Keratinocyte (primary cell): ENCODE results near the gene ST8SIA4. TPM values are rescaled to one million over a fixed set of nuclear protein-coding genes. Genes with fewer than 3 reads are reported as not detected.

ENCODE experiments used
- DNase-seq: peaks from one replicate; pipeline ENCODE4 v3.0.0-alpha.2; 2011; ENCODE audit warnings: low read depth, missing footprints, low spot score
- FAIRE-seq: peaks from 2 replicates; lab custom pipeline; 2011; peaks lifted over from hg19 to GRCh38; lab: Jason Lieb, UNC
- H2AFZ ChIP-seq: 2 replicates; pipeline ENCODE4 v1.6.0; 2012; ENCODE audit warnings: low read length, control low read depth, inconsistent platforms; ENCODE audit not compliant: control insufficient read depth
- H3K27ac ChIP-seq: 2 replicates; pipeline ENCODE4 v1.5.1; 2011; ENCODE audit warnings: low read length; ENCODE audit not compliant: control insufficient read depth, insufficient read depth
- H3K27me3 ChIP-seq: 3 replicates; pipeline ENCODE4 v1.6.0; 2011; ENCODE audit warnings: low read length; ENCODE audit not compliant: control insufficient read depth, insufficient read depth; ENCODE audit errors: extremely low read depth
- H3K36me3 ChIP-seq, 2 experiments: 2 replicates in 1 of 2; 3 replicates in 1 of 2; pipeline ENCODE4 v1.5.1; 2011; ENCODE audit warnings: low read length in 2 of 2, mild to moderate bottlenecking in 1 of 2; ENCODE audit not compliant: control insufficient read depth in 2 of 2, insufficient read depth in 2 of 2; ENCODE audit errors: extremely low read depth in 1 of 2
- H3K4me1 ChIP-seq: 3 replicates; pipeline ENCODE4 v1.5.1; 2011; ENCODE audit warnings: low read length; ENCODE audit not compliant: control insufficient read depth, insufficient read depth; ENCODE audit errors: extremely low read depth
- H3K4me2 ChIP-seq: 3 replicates; pipeline ENCODE4 v1.6.0; 2011; ENCODE audit warnings: low read depth, low read length; ENCODE audit not compliant: control insufficient read depth, insufficient read depth; ENCODE audit errors: extremely low read depth
- H3K4me3 ChIP-seq, 3 experiments: fragments of 200-600 bp in 1 of 3; sonication (generic) in 1 of 3; 2 replicates in 2 of 3; 3 replicates in 1 of 3; pipeline ENCODE4 v1.5.1; 2011 to 2016; ENCODE audit warnings: low read length in 3 of 3, mild to moderate bottlenecking in 3 of 3, control low read depth in 2 of 3, inconsistent platforms in 1 of 3, low read depth in 1 of 3, mixed read lengths in 1 of 3, mixed run types in 1 of 3, moderate library complexity in 1 of 3; ENCODE audit not compliant: control insufficient read depth in 2 of 3, insufficient read depth in 2 of 3; ENCODE audit errors: extremely low read depth in 1 of 3
- H3K79me2 ChIP-seq: 2 replicates; pipeline ENCODE4 v1.6.0; 2012; ENCODE audit warnings: low read length; ENCODE audit not compliant: control insufficient read depth, insufficient read depth
- H3K9ac ChIP-seq: 3 replicates; pipeline ENCODE4 v1.6.0; 2011; ENCODE audit warnings: low read length; ENCODE audit not compliant: control insufficient read depth, insufficient read depth; ENCODE audit errors: extremely low read depth
- H3K9me1 ChIP-seq: 3 replicates; pipeline ENCODE4 v1.6.0; 2011; ENCODE audit warnings: low read length; ENCODE audit not compliant: control insufficient read depth, insufficient read depth; ENCODE audit errors: extremely low read depth
- H3K9me3 ChIP-seq: 2 replicates; pipeline ENCODE4 v1.5.1; 2012; ENCODE audit warnings: low read depth, low read length; ENCODE audit not compliant: control insufficient read depth
- H4K20me1 ChIP-seq: 3 replicates; pipeline ENCODE4 v1.6.0; 2011; ENCODE audit warnings: low read length; ENCODE audit not compliant: control insufficient read depth, insufficient read depth; ENCODE audit errors: extremely low read depth
- EZH2 ChIP-seq: IDR thresholded peaks from one replicate; pipeline ENCODE4 v1.6.1; 2012; ENCODE audit warnings: inconsistent platforms, mild to moderate bottlenecking, low read length, moderate library complexity
- dilution Hi-C: fragments of 300-500 bp; cut with MboI; formaldehyde crosslinking; loops from one replicate; pipeline ENCODE4 v1.7.0; 2020; ENCODE audit warnings: low sequenced_read_pairs; ENCODE audit not compliant: extremely low pct_ligation_motif_present
- polyA plus RNA-seq, 5 experiments: library from polyadenylated mRNA; depleted of rRNA in 3 of 5; stranded (reverse) in 3 of 5; stranded (forward) in 1 of 5; unstranded in 1 of 5; fragments of >200 nt; gene quantifications; 1 replicate in 1 of 5; 2 replicates in 3 of 5; 3 replicates in 1 of 5; pipeline versions ENCODE4 v1.2.1 to v1.2.3, GENCODE V29; 2011 to 2012; ENCODE audit warnings: missing spikeins in 2 of 5, low read depth in 1 of 5, low replicate concordance in 1 of 5
- TF ChIP-seq, protein P1 (sequence below), 3 experiments: IDR thresholded peaks in 1 of 3; conservative IDR thresholded peaks in 1 of 3; optimal IDR thresholded peaks in 1 of 3; 2 replicates in 2 of 3; 3 replicates in 1 of 3; pipeline versions ENCODE3 to v1.5.1; 2011; ENCODE audit warnings: low read length in 3 of 3, mild to moderate bottlenecking in 3 of 3, moderate library complexity in 2 of 3, control low read depth in 1 of 3, inconsistent platforms in 1 of 3; ENCODE audit not compliant: insufficient read depth in 2 of 3; ENCODE audit errors: extremely low read depth in 1 of 3

The ST8SIA4 gene
- polyA plus RNA-seq, 1 donor (not counting 4 experiments of a cell fraction or from before 2014, with no cell fraction given), result 0.43 TPM

DNA sequence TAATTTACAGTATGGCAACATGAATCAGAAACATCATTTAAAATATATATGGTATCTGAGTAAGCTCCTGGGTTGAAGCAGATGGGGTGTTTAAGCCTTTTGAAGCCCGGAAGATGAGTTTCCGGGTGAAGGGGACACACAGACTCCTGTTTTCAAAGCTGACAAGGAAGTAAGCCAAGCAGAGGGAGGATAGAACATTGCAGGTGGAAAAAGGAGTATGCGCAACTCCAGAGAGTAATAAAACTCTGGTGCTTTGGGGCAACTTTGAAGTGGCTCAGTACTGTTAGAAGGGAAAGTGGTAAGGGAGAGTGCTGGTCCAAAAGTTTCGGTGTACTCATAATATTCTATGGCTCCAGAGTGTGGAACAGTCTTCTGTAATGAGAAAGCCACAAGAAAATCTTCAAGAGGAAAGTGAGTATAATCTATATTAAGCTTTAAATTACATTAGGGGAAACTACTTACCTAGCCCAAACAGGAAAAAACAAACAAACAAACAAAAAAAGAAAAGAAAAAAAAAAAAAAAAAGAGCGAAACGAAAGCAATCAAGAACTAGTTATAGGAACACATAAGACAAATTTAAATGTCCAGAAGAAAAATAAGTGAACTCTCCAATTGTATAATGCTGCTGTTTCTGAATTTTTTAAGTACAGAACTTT lies 2.3 kb upstream of the ST8SIA4 start:
- dilution Hi-C loops, result no loop called here
- Histone ChIP-seq H3K4me3 (no peak overlapping the region), H3K9me1 (no peaks in the 10 kb centered on the region), H3K27ac (no peak overlapping the region), H3K4me2 (no peak overlapping the region), H3K4me1 (peaks cover 14% of the 10 kb centered on the region), H3K9ac (no peak overlapping the region), H2AFZ (no peak overlapping the region), H4K20me1 (no peaks in the 10 kb centered on the region), H3K79me2 (no peaks in the 10 kb centered on the region), H3K27me3 (peaks cover 6% of the 10 kb centered on the region), H3K36me3 (no peaks in the 10 kb centered on the region), H3K9me3 (no peaks in the 10 kb centered on the region)
- no peak for TF ChIP-seq EZH2
- TF ChIP-seq, protein P1, sequence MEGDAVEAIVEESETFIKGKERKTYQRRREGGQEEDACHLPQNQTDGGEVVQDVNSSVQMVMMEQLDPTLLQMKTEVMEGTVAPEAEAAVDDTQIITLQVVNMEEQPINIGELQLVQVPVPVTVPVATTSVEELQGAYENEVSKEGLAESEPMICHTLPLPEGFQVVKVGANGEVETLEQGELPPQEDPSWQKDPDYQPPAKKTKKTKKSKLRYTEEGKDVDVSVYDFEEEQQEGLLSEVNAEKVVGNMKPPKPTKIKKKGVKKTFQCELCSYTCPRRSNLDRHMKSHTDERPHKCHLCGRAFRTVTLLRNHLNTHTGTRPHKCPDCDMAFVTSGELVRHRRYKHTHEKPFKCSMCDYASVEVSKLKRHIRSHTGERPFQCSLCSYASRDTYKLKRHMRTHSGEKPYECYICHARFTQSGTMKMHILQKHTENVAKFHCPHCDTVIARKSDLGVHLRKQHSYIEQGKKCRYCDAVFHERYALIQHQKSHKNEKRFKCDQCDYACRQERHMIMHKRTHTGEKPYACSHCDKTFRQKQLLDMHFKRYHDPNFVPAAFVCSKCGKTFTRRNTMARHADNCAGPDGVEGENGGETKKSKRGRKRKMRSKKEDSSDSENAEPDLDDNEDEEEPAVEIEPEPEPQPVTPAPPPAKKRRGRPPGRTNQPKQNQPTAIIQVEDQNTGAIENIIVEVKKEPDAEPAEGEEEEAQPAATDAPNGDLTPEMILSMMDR (optimal IDR thresholded peaks at IDR 0.05 in 1 of 3, IDR thresholded peaks at IDR 0.05 in 1 of 3, conservative IDR thresholded peaks at IDR 0.05 in 1 of 3; ENCODE audit: extremely low read depth in 1 of 3, insufficient read depth in 2 of 3, low read length in 3 of 3), result no peak
- FAIRE-seq, result no peak
- DNase-seq, result no peak

DNA sequence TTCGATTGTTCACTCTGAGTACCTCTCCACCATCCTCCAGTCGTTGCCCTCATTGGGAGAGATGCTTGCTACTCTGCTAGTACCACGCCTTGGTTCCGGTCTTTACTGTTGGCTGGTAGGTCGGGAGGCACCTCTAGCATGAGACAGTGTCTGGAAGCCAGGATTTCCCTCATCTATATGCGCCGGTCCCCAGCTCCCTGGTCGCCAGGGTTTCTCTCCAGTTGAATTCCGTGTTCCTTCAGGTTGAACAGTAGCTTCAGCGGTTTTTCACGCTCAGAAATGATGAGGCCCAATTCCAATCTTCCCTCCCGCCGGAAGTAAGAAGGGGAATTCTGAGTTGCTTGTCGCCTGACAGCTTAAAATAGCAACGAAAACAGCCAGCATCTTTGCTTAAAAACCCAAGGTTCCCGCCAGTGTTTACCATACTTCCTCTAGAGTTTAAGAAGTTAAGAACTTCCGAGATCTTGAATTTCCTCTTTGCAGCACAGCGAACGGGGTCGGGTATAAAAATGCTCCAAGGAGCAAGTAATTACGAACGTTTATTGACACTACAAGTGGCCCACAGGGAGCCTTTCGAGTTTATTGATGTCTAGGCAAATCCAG lies 1.3 kb upstream of the ST8SIA4 start:
- Histone ChIP-seq H3K79me2 (no peaks in the 10 kb centered on the region), H3K9me3 (no peaks in the 10 kb centered on the region), H2AFZ (no peak overlapping the region), H3K4me1 (peaks cover 18% of the 10 kb centered on the region), H3K36me3 (no peaks in the 10 kb centered on the region), H3K4me3 (no peak overlapping the region), H3K9me1 (no peaks in the 10 kb centered on the region), H3K4me2 (peak overlapping the region; percentile 88), H3K27me3 (peaks cover 6% of the 10 kb centered on the region), H4K20me1 (no peaks in the 10 kb centered on the region), H3K27ac (no peak overlapping the region), H3K9ac (no peak overlapping the region)
- dilution Hi-C loops, result no loop called here
- TF ChIP-seq, protein P1 (optimal IDR thresholded peaks at IDR 0.05 in 1 of 3, IDR thresholded peaks at IDR 0.05 in 1 of 3, conservative IDR thresholded peaks at IDR 0.05 in 1 of 3; ENCODE audit: extremely low read depth in 1 of 3, insufficient read depth in 2 of 3, low read length in 3 of 3), result no peak
- no peak for TF ChIP-seq EZH2
- no peak for FAIRE-seq
- DNase-seq, result no peak
